HTERT RPE-1 (cell line): Measurements from ENCODE around the gene CEMIP.

Source experiments
- in situ Hi-C: fragments of 300-500 bp; cut with MboI; formaldehyde crosslinking; loops from 4 replicates; pipeline ENCODE4 v1.14.3; 2020; ENCODE audit warnings: low sequenced_read_pairs

The CEMIP gene

DNA sequence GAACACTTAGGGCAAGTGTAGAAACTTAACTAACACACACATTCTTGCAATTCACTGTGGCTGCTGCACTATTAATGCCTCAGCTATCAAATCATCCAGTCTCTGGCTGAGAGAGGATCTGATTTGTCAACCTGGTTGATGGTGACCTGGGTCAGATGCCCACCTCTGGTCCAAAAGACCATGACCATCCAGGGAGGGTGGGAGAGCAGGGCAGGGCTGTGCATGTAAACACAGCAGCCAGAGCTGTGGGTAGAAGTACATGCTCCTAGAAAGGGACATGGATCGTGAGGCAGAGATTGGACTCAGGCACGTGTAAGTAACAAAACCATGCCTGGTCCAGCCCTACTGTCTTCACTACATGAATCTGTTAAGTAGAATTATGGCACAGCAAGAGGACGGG, 193.1 kb downstream of the CEMIP start:
- in situ Hi-C loops: no loop called here

DNA sequence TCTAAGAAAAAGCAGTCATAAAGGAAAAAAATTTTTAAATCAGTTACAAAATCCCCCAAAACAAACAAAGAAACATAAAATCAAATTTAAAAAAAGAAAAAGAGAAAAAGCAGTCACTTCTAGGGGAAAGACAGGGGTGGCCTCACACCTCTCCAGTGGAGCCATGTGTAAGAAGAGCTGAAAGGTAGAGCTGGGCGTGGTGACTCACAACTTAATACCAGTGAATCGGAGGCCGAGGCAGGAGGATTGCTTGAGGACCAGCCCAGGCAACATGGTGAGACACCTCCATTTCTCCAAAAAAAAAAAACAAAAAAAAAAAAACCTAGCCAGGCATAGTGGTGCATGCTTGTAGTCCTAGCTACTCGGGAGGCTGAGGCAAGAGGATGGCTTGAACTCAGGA, 195.7 kb downstream of the CEMIP start:
- in situ Hi-C loops: no loop called here

DNA sequence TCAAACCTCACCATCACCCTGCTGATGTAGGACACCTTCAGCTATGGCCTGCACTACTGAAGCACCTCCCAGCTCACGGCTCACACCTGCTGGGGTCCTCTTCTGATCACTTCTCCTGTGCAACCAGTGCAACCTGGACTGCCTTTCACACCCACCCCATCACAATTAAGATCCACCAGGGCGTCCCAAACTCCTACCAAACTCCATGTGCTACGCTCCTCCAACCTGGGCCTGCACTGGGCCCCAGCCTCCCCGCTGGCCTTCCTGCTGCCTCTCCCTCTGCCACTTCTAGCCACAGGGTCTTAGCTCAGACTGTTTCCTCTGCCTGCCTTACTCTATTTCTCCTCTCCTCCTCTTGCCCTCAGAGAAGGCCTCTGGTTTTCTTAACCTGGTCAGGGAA, 197.7 kb downstream of the CEMIP start:
- in situ Hi-C loops: no loop called here

- in situ Hi-C loops: no loop called here
These were observed 198.5 kb downstream of the CEMIP start for GRCh38 chr15:80977627-80978036.

GRCh38 chr15:80978685-80979329, 199.6 kb downstream of the CEMIP start:
- in situ Hi-C loops: no loop called here

GRCh38 chr15:80979538-80980200, 200.5 kb downstream of the CEMIP start:
- in situ Hi-C loops: no loop called here

GRCh38 chr15:80982205-80982604, 203.0 kb downstream of the CEMIP start:
- in situ Hi-C loops: no loop called here

- in situ Hi-C loops: no loop called here
These were observed 203.7 kb downstream of the CEMIP start for GRCh38 chr15:80982839-80983238.

DNA sequence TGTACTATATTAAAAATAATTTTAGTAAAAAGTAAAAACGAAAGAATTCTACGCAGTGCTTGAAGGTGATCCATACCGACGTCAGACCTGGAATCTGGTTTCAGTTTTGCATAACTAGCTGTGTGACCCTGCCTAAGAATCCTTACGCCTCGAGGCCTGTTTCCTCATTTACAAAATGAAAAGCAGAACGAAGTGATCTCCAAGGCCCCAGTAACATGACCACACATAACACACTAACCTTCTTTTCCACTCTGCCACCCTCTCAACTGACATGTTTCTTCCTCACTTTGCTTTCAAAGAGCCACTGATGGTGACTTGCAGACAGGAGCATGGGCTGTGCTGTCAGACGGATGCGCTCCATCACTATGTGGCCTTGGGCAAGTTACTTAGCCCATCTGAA, 205.7 kb downstream of the CEMIP start:
- in situ Hi-C loops: no loop called here

GRCh38 chr15:80985981-80986380, 206.8 kb downstream of the CEMIP start:
- in situ Hi-C loops: no loop called here

DNA sequence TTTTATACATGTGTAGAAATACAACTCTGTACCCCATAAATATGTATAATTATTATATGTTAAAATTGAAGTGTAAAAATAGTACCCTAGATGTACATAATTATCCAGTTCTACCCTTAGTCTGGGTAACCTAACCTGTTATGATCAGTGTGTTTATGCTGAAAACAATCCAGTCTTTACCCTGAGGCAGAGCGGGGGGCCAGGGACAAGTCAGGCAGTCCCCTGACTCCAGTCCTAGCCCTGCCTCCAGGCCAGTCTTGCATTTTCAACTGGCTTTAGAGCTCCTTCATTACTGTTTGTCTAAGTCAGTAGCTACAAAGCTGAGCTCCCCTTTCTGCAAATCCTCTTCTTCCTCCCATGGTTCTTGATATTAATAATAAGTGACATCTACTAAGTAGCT, 207.3 kb downstream of the CEMIP start:
- in situ Hi-C loops: no loop called here

DNA sequence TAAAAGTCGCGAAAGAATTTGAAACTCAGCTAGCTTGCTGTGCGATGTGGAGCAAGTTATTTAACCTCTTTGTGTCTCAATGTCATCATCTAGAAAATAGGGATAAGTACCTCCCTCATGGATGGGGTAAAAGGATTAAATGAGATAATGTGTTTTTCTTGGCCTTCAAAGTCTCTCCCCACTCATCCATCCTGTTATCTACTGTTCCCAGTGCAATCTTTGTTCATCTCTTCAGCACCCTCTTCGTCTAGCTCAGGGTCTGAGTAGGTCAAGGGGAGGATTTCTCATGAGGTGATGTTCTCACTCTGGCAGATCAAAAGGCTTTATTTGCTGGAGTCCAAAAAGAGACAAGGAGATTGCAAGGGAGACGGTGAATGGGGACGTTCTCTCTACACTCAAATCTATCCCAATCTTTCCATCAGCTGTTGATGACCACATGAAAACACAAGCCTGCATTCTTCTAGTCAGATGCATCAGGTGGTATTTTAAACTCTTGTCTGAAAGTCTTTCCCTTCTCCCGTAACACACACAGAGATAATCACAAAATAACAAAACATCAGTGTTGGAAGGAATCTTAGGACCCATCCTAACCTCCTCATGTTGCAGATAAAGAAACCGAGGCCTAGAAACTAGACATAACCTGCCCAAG, 209.1 kb downstream of the CEMIP start:
- in situ Hi-C loops: no loop called here

- in situ Hi-C loops: no loop called here
These were observed 209.9 kb downstream of the CEMIP start for GRCh38 chr15:80989081-80989517.

- in situ Hi-C loops: no loop called here
These were observed 210.6 kb downstream of the CEMIP start, which contains the start of gene MESD for GRCh38 chr15:80989518-80990478. MESD (minus strand) TSS chr15:80989819; CDS start chr15:80989791, 28 bp downstream.

GRCh38 chr15:80990955-80991354, 211.8 kb downstream of the CEMIP start:
- in situ Hi-C loops: no loop called here

GRCh38 chr15:80991421-80991820, 212.3 kb downstream of the CEMIP start:
- in situ Hi-C loops: no loop called here

GRCh38 chr15:80992006-80992405, 212.8 kb downstream of the CEMIP start:
- in situ Hi-C loops: no loop called here

- in situ Hi-C loops: no loop called here
These were observed 213.3 kb downstream of the CEMIP start for GRCh38 chr15:80992441-80992840.

DNA sequence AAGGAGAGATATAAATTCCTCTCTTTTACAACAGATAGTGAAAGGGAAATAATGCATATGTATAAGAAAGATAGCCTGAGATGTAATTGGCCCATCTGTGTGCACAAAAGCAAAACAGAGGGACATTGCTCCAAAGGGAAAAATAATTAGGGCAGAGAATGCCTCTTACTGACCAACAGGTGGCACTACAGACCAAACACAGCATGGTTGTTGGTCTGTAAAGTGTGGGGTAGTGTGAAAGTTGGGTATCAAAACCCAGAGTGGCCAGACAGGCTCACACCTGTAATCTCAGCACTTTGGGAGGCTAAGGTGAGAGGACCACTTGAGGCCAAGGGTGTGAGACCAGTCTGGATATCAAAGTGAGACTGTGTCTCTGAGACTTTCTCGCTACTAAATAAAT, 217.1 kb downstream of the CEMIP start:
- in situ Hi-C loops: no loop called here

DNA sequence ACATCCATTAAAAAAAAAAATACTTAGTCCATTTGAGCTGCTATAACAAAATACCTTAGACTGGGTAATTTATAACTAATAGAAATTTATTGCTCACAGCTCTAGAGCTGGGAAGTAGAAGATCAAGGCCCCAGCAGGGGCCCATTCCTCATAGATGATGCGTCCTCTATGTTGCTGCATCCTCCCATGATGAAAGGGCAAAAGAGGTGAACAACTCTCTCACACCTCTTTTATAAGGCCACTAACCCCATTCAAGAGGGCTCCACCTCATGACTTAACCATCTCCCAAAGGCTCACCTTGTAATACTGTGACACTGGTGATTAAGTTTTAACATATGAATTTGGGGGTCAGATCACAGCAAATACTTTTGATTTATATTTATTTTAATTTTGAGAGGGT, 218.5 kb downstream of the CEMIP start:
- in situ Hi-C loops: no loop called here

- in situ Hi-C loops: no loop called here
These were observed 219.1 kb downstream of the CEMIP start for GRCh38 chr15:80998251-80998650.
